HCT116 (cell line): ENCODE data around the gene ZCCHC10. TPM values are rescaled to one million over a fixed set of nuclear protein-coding genes. Genes with fewer than 3 reads are reported as not detected.
A peak's percentile ranks its signal among the peaks of the same experiment; 100 is the strongest.

ENCODE experiments used
- ATAC-seq: fragments of 200-7000 bp; cut with Tn5 transposase; 2 replicates; pipeline ENCODE4 v1.9.1; 2020; ENCODE audit warnings: mild to moderate bottlenecking, moderate library complexity
- BruUV-seq: library from RNA; stranded (reverse); fragments of 400-500 nt; replicated peaks from 2 replicates; lab custom pipeline; 2021; lab: Mats Ljungman, UMichigan
- CTCF ChIA-PET: fragments of 300-600 bp; sonication (Branson Sonifier 250); formaldehyde crosslinking; loops from one replicate; lab custom pipeline; 2021; ENCODE audit warnings: antibody characterized with exemption; lab: Charles Lee
- POLR2A ChIA-PET: fragments of 300-600, 350-600 bp; sonication (Branson Sonifier 250); formaldehyde crosslinking; loops from one replicate; lab custom pipeline; 2021; ENCODE audit warnings: antibody characterized with exemption; lab: Charles Lee
- RAD21 ChIA-PET, 2 experiments: fragments of 300-600 bp; sonication (Branson Sonifier 250); formaldehyde crosslinking; loops; one replicate each; lab custom pipeline; 2023; ENCODE audit warnings: low total read pairs in 2 of 2; ENCODE audit not compliant: uncharacterized antibody in 2 of 2, unreplicated experiment in 2 of 2, low non-redundant PET in 1 of 2; lab: Charles Lee
- DNase-seq: peaks from one replicate; pipeline ENCODE4 v3.0.0-alpha.2; 2010; ENCODE audit warnings: low read depth, low spot score
- H2AFZ ChIP-seq: fragments of 200-600 bp; shearing (Covaris generic), sonication (generic); 2 replicates; pipeline ENCODE4 v1.6.1; 2017; ENCODE audit warnings: low read depth, mixed run types, mixed read lengths, antibody characterized with exemption, low read length; ENCODE audit not compliant: poor library complexity, severe bottlenecking
- H3K27ac ChIP-seq: 2 replicates; pipeline ENCODE4 v1.5.1; 2012; ENCODE audit warnings: low read depth, low read length
- H3K27me3 ChIP-seq: fragments of 200-600 bp; sonication (generic); 2 replicates; pipeline ENCODE4 v1.6.1; 2016; ENCODE audit warnings: mixed run types, low read length, mixed read lengths; ENCODE audit not compliant: insufficient read depth
- H3K36me3 ChIP-seq, 2 experiments: fragments of 200-500 bp in 1 of 2; fragments of 200-600 bp in 1 of 2; sonication (Bioruptor generic) in 1 of 2; sonication (generic) in 1 of 2; 2 replicates each; pipeline versions ENCODE4 v1.5.1 to v1.6.1; 2014 to 2016; ENCODE audit warnings: low read length in 2 of 2, inconsistent platforms in 1 of 2, mixed read lengths in 1 of 2, mixed run types in 1 of 2; ENCODE audit not compliant: insufficient read depth in 2 of 2, control insufficient read depth in 1 of 2
- H3K4me1 ChIP-seq, 2 experiments: fragments of 200-600 bp in 1 of 2; sonication (generic) in 1 of 2; 2 replicates each; pipeline versions ENCODE4 v1.5.1 to v1.6.1; 2012 to 2017; ENCODE audit warnings: low read length in 2 of 2, inconsistent platforms in 1 of 2, mild to moderate bottlenecking in 1 of 2, mixed read lengths in 1 of 2, mixed run types in 1 of 2, moderate library complexity in 1 of 2; ENCODE audit not compliant: insufficient read depth in 2 of 2, control insufficient read depth in 1 of 2
- H3K4me2 ChIP-seq: fragments of 200-600 bp; sonication (generic); 2 replicates; pipeline ENCODE4 v1.6.1; 2017; ENCODE audit warnings: mixed run types, low read length, mixed read lengths
- H3K4me3 ChIP-seq, 2 experiments: fragments of 200-600 bp in 1 of 2; sonication (generic) in 1 of 2; replicated peaks in 1 of 2; 2 replicates each; pipeline ENCODE4 v1.5.1; 2011 to 2016; ENCODE audit warnings: low read length in 2 of 2, control low read depth in 1 of 2, low read depth in 1 of 2, mild to moderate bottlenecking in 1 of 2, mixed read lengths in 1 of 2, mixed run types in 1 of 2
- H3K79me2 ChIP-seq: fragments of 200-600 bp; sonication (generic); 2 replicates; pipeline ENCODE4 v1.6.1; 2017; ENCODE audit warnings: mild to moderate bottlenecking, mixed run types, low read length, moderate library complexity, mixed read lengths; ENCODE audit not compliant: insufficient read depth
- H3K9ac ChIP-seq: fragments of 200-600 bp; sonication (generic); 2 replicates; pipeline ENCODE4 v1.6.1; 2016; ENCODE audit warnings: low read length, mixed read lengths
- H3K9me2 ChIP-seq: fragments of 200-600 bp; sonication (generic), shearing (Covaris generic); 2 replicates; pipeline ENCODE4 v1.6.1; 2017; ENCODE audit warnings: mixed run types, mild to moderate bottlenecking, moderate library complexity; ENCODE audit not compliant: insufficient read depth
- H3K9me3 ChIP-seq, 2 experiments: fragments of 200-500 bp in 1 of 2; fragments of 200-600 bp in 1 of 2; sonication (Bioruptor generic) in 1 of 2; sonication (generic) in 1 of 2; 2 replicates each; pipeline ENCODE4 v1.6.1; 2014 to 2017; ENCODE audit warnings: low read length in 2 of 2, mixed read lengths in 2 of 2, inconsistent platforms in 1 of 2, low read depth in 1 of 2, mild to moderate bottlenecking in 1 of 2, mixed run types in 1 of 2, moderate library complexity in 1 of 2; ENCODE audit not compliant: control insufficient read depth in 1 of 2, insufficient read depth in 1 of 2
- H4K20me1 ChIP-seq: fragments of 200-600 bp; sonication (generic), shearing (Covaris generic); 2 replicates; pipeline ENCODE4 v1.6.1; 2017; ENCODE audit warnings: mixed run types, mild to moderate bottlenecking, moderate library complexity; ENCODE audit not compliant: insufficient read depth
- CEBPB ChIP-seq: IDR thresholded peaks from 2 replicates; pipeline ENCODE4 v1.6.1; 2012; ENCODE audit warnings: low read depth
- POLR2A ChIP-seq: IDR thresholded peaks from 2 replicates; pipeline ENCODE4 v1.7.0; 2011; ENCODE audit warnings: borderline replicate concordance; ENCODE audit not compliant: insufficient read depth, insufficient read length; ENCODE audit errors: extremely low read depth
- YY1 ChIP-seq: IDR thresholded peaks from 2 replicates; pipeline ENCODE4 v1.6.1; 2011; ENCODE audit warnings: low read length, low read depth, moderate library complexity, mild to moderate bottlenecking; ENCODE audit not compliant: insufficient replicate concordance; ENCODE audit errors: extremely low read depth
- intact Hi-C: fragments of 100-400 bp; cut with micrococcal nuclease; formaldehyde crosslinking; loops from 2 replicates; pipeline ENCODE4 v1.10.0; 2022
- total RNA-seq: library from RNA; stranded (reverse); gene quantifications from one replicate; pipeline ENCODE4 v1.2.1, GENCODE V29; 2021; ENCODE audit not compliant: unreplicated experiment

ZCCHC10 gene
- total RNA-seq, 1 experiment from 2014 or later: 19.2 TPM

DNA sequence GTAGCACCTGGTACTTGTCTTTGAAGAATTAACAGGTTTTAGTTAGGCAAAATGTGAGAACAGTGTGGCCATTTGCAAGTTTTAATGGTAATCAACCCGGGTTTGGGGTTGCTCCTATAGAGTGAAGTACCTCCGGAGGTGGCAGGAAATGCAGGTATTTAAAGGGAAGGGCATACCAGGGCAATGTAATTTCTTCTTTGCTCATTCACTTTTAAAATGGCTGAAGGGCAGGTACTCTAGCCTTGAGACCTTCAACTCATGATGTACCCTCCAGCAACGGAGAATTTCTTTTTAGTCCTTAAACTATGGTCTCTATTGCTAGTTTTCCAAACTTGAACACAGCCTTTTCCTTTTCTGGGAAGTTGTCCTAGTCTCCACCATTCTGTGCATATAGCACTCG, 24.2 kb upstream of the ZCCHC10 start:
- TF ChIP-seq CEBPB (no peak), POLR2A (peak; percentile 17)
- ChIA-PET CTCF (no interaction called here), RAD21 (no interaction called here), POLR2A (no interaction called here)
- no peak for DNase-seq
- H4K20me1 ChIP-seq: peaks cover 10% of the 10 kb centered on the region; the same call in 1 of the 2 replicates
- H2AFZ ChIP-seq: no peak overlapping the region
- H3K36me3 ChIP-seq: peaks cover 0 to 3% of the 10 kb centered on the region in 2 experiments; a peak in 1 of 4 replicates
- ATAC-seq: no peak
- H3K4me1 ChIP-seq: peaks cover 16 to 23% of the 10 kb centered on the region in 2 experiments
- no TSS peak for BruUV-seq
- H3K9ac ChIP-seq: peak overlapping the region; percentile 100
- H3K27me3 ChIP-seq: no peaks in the 10 kb centered on the region
- intact Hi-C loops: loop anchor here (5.0 kb wide), 1 partner anchor 88 kb away; the partner anchor contains the start of gene AFF4
- peak overlapping the region; percentile 88 for H3K4me2 ChIP-seq
- peak overlapping the region; percentile 75 to 99 for H3K4me3 ChIP-seq
- no peaks in the 10 kb centered on the region for H3K9me3 ChIP-seq
- H3K79me2 ChIP-seq: peaks cover 51% of the 10 kb centered on the region
- H3K9me2 ChIP-seq: no peaks in the 10 kb centered on the region
- peak overlapping the region; percentile 98 for H3K27ac ChIP-seq

- Histone ChIP-seq H3K4me3 (no peak overlapping the region), H3K9me2 (no peaks in the 10 kb centered on the region), H3K9ac (no peak overlapping the region), H4K20me1 (peaks cover 8% of the 10 kb centered on the region; the same call in 1 of the 2 replicates), H3K27me3 (no peaks in the 10 kb centered on the region), H3K36me3 (peaks cover 0 to 3% of the 10 kb centered on the region in 2 experiments; a peak in 1 of 4 replicates), H3K4me2 (no peak overlapping the region), H2AFZ (no peak overlapping the region), H3K27ac (peak overlapping the region; percentile 98; the same call in 1 of the 2 replicates), H3K79me2 (peaks cover 43% of the 10 kb centered on the region), H3K9me3 (no peaks in the 10 kb centered on the region), H3K4me1 (peaks cover 16 to 23% of the 10 kb centered on the region in 2 experiments)
- CTCF ChIA-PET: no interaction called here
- intact Hi-C loops: loop anchor here (5.0 kb wide), 1 partner anchor 87 kb away; the partner anchor contains the start of gene AFF4
- POLR2A ChIA-PET: no interaction called here
- no peak for TF ChIP-seq YY1
- ATAC-seq: no peak
- RAD21 ChIA-PET: interaction anchor here in 1 of 2 experiments (0.7 kb wide), 1 partner anchor 166 kb away, joined by 3 read pairs; no protein-coding TSS in a partner anchor
- DNase-seq: no peak
- BruUV-seq: no TSS peak
Measured at GRCh38 chr5:133049726-133050048, 23.3 kb upstream of the ZCCHC10 start.
